Fibroblast of mammary gland (primary cell): ENCODE data around the gene GABRP.
"Not testable (repeated sequence)": the region's sequence is repeated elsewhere in the genome, so short reads cannot be mapped to it uniquely, and the experiment has no call there.

ENCODE experiments used
- DNase-seq: peaks from one replicate; pipeline ENCODE4 v3.0.0-alpha.2; 2010; ENCODE audit warnings: low read depth
- H3K4me3 ChIP-seq: 2 replicates; pipeline ENCODE4 v1.5.1; 2011; ENCODE audit warnings: low read depth, mild to moderate bottlenecking, low read length, moderate library complexity; ENCODE audit not compliant: control insufficient read depth
- CTCF ChIP-seq: conservative IDR thresholded peaks from 2 replicates; pipeline ENCODE4 v1.5.1; 2011; ENCODE audit warnings: low read depth, low read length, inconsistent platforms; ENCODE audit not compliant: control insufficient read depth, insufficient read depth

The GABRP gene

GRCh38 chr5:170832241-170832640, 48.7 kb downstream of the GABRP start:
- no peak overlapping the region for H3K4me3 ChIP-seq
- no peak for TF ChIP-seq CTCF
- no peak for DNase-seq

GRCh38 chr5:170833981-170834380, 50.5 kb downstream of the GABRP start:
- H3K4me3 ChIP-seq, DNase-seq: not testable (repeated sequence)

GRCh38 chr5:170836226-170836625, 52.7 kb downstream of the GABRP start:
- DNase-seq: no peak
- H3K4me3 ChIP-seq: no peak overlapping the region
- TF ChIP-seq CTCF: no peak

- no peak overlapping the region for H3K4me3 ChIP-seq
- DNase-seq: no peak
- no peak for TF ChIP-seq CTCF
Measured at GRCh38 chr5:170843870-170844269, 60.3 kb downstream of the GABRP start.

- no peak for DNase-seq
- H3K4me3 ChIP-seq: no peak overlapping the region
- TF ChIP-seq CTCF: no peak
Measured at GRCh38 chr5:170844651-170845050, 61.1 kb downstream of the GABRP start.

GRCh38 chr5:170846416-170846815, 62.9 kb downstream of the GABRP start:
- no peak for TF ChIP-seq CTCF
- no peak overlapping the region for H3K4me3 ChIP-seq
- no peak for DNase-seq

- TF ChIP-seq CTCF: no peak
- DNase-seq: no peak
- H3K4me3 ChIP-seq: no peak overlapping the region
Measured at GRCh38 chr5:170846846-170847245, 63.3 kb downstream of the GABRP start.
